ENCODE data around the gene AHSA1.

GRCh38 chr14:77482422-77482821 is 24.5 kb downstream of the AHSA1 start:
- TF ChIP-seq CTCF (IDR thresholded peaks at IDR 0.05; ENCODE audit: low read depth, low read length) = no peak
- no peak for TF ChIP-seq EZH2phosphoT487 (IDR thresholded peaks at IDR 0.05; ENCODE audit: low read depth)

Data from OCI-LY3 (cell line).